ENCODE measurements around the gene ZC2HC1C. TPM values are rescaled to one million over a fixed set of nuclear protein-coding genes. Genes with fewer than 3 reads are reported as not detected.

ZC2HC1C gene
- polyA plus RNA-seq, 1 donor from 2014 or later: 3.9 TPM

GRCh38 chr14:75032939-75033338, 36.5 kb upstream of the ZC2HC1C start:
- no peaks in the 10 kb centered on the region for H4K20me1 ChIP-seq (ENCODE audit: insufficient read depth)
- H3K4me3 ChIP-seq (ENCODE audit: low read length): no peak overlapping the region
- no peak overlapping the region for H3K27ac ChIP-seq (ENCODE audit: low read length)
- H2AFZ ChIP-seq (ENCODE audit: low read depth, low read length): no peak overlapping the region
- no peaks in the 10 kb centered on the region for H3K9me3 ChIP-seq (ENCODE audit: low read length)
- no peak overlapping the region for H3K9ac ChIP-seq (ENCODE audit: low read length)
- TF ChIP-seq EZH2 (IDR thresholded peaks at IDR 0.05; ENCODE audit: borderline replicate concordance, insufficient read depth, low read length, poor library complexity, severe bottlenecking): no peak
- no peak for TF ChIP-seq CTCF (IDR thresholded peaks at IDR 0.05; ENCODE audit: poor library complexity, severe bottlenecking)
- TF ChIP-seq REST (IDR thresholded peaks at IDR 0.05; ENCODE audit: borderline replicate concordance): no peak
- TF ChIP-seq EP300 (conservative IDR thresholded peaks at IDR 0.05; ENCODE audit: poor library complexity, severe bottlenecking): no peak
- no peak for TF ChIP-seq MXI1 (conservative IDR thresholded peaks at IDR 0.05; ENCODE audit: poor library complexity, severe bottlenecking)
- no peak for TF ChIP-seq TAF1 (IDR thresholded peaks at IDR 0.05; ENCODE audit: low read depth)
- TF ChIP-seq SMC3 (conservative IDR thresholded peaks at IDR 0.05; ENCODE audit: poor library complexity): no peak
- no peak for TF ChIP-seq RAD21 (conservative IDR thresholded peaks at IDR 0.05)
- TF ChIP-seq POLR2AphosphoS5 (IDR thresholded peaks at IDR 0.05): no peak
- H3F3A ChIP-seq (ENCODE audit: insufficient read depth, low read length, poor library complexity, severe bottlenecking): no peaks in the 10 kb centered on the region
- H3K79me2 ChIP-seq (replicated peaks; ENCODE audit: insufficient read depth, low read length): no peaks in the 10 kb centered on the region
- H3K27me3 ChIP-seq (ENCODE audit: insufficient read depth, low read depth, low read length): no peaks in the 10 kb centered on the region
- H3K36me3 ChIP-seq (ENCODE audit: insufficient read depth, low read length): no peaks in the 10 kb centered on the region
- no peak overlapping the region for H3K4me2 ChIP-seq (ENCODE audit: low read length)
- H3K9me2 ChIP-seq (ENCODE audit: insufficient read depth, low read length): no peaks in the 10 kb centered on the region

GRCh38 chr14:75040507-75040906, 28.9 kb upstream of the ZC2HC1C start:
- Histone ChIP-seq H3K4me3 (ENCODE audit: low read length) (no peak overlapping the region), H3K4me2 (ENCODE audit: low read length) (no peak overlapping the region), H3K9me3 (ENCODE audit: low read length) (no peaks in the 10 kb centered on the region), H3K27ac (ENCODE audit: low read length) (no peak overlapping the region), H2AFZ (ENCODE audit: low read depth, low read length) (no peak overlapping the region), H4K20me1 (ENCODE audit: insufficient read depth) (no peaks in the 10 kb centered on the region), H3K79me2 (replicated peaks; ENCODE audit: insufficient read depth, low read length) (no peaks in the 10 kb centered on the region), H3K27me3 (ENCODE audit: insufficient read depth, low read depth, low read length) (no peaks in the 10 kb centered on the region), H3K9me2 (ENCODE audit: insufficient read depth, low read length) (no peaks in the 10 kb centered on the region), H3F3A (ENCODE audit: insufficient read depth, low read length, poor library complexity, severe bottlenecking) (no peaks in the 10 kb centered on the region), H3K9ac (ENCODE audit: low read length) (no peak overlapping the region), H3K36me3 (ENCODE audit: insufficient read depth, low read length) (no peaks in the 10 kb centered on the region)
- TF ChIP-seq REST (IDR thresholded peaks at IDR 0.05; ENCODE audit: borderline replicate concordance): no peak
- no peak for TF ChIP-seq MXI1 (conservative IDR thresholded peaks at IDR 0.05; ENCODE audit: poor library complexity, severe bottlenecking)
- TF ChIP-seq EP300 (conservative IDR thresholded peaks at IDR 0.05; ENCODE audit: poor library complexity, severe bottlenecking): no peak
- no peak for TF ChIP-seq SMC3 (conservative IDR thresholded peaks at IDR 0.05; ENCODE audit: poor library complexity)
- no peak for TF ChIP-seq CTCF (IDR thresholded peaks at IDR 0.05; ENCODE audit: poor library complexity, severe bottlenecking)
- TF ChIP-seq RAD21 (conservative IDR thresholded peaks at IDR 0.05): no peak
- no peak for TF ChIP-seq POLR2AphosphoS5 (IDR thresholded peaks at IDR 0.05)
- TF ChIP-seq TAF1 (IDR thresholded peaks at IDR 0.05; ENCODE audit: low read depth): no peak
- no peak for TF ChIP-seq EZH2 (IDR thresholded peaks at IDR 0.05; ENCODE audit: borderline replicate concordance, insufficient read depth, low read length, poor library complexity, severe bottlenecking)
